Heart left ventricle (tissue), 16 donors: Measurements from ENCODE around the gene GPR153. TPM values are rescaled to one million over a fixed set of nuclear protein-coding genes. Genes with fewer than 3 reads are reported as not detected.

ENCODE experiments used
- ATAC-seq, 4 donors: fragments of 200-7000 bp; cut with Tn5 transposase; one replicate each; pipeline ENCODE4 v1.9.1; 2020 to 2022; ENCODE audit warnings: moderate library complexity in 4 of 4, mild to moderate bottlenecking in 3 of 4, moderate number of reproducible peaks in 1 of 4
- DNase-seq, 5 donors: peaks; one replicate each; pipeline ENCODE4 v3.0.0-alpha.2; 2020
- H3K27ac ChIP-seq, 12 donors: fragments of 200-600 bp; sonication (generic) in 4 of 12; one replicate each; pipeline versions ENCODE4 v1.5.0 to v1.8.0; 2016 to 2022; ENCODE audit warnings: mild to moderate bottlenecking in 2 of 12
- H3K27me3 ChIP-seq, 9 donors: fragments of 200-600 bp; sonication (generic) in 2 of 9; one replicate each; pipeline versions ENCODE4 v1.5.1 to v1.8.0; 2016 to 2022; ENCODE audit warnings: mild to moderate bottlenecking in 3 of 9
- H3K36me3 ChIP-seq, 9 donors: fragments of 200-600 bp; sonication (generic) in 2 of 9; one replicate each; pipeline versions ENCODE4 v1.5.0 to v1.8.0; 2018 to 2022; ENCODE audit warnings: mild to moderate bottlenecking in 2 of 9
- H3K4me1 ChIP-seq, 12 donors: fragments of 200-600 bp; sonication (generic) in 4 of 12; one replicate each; pipeline versions ENCODE4 v1.5.0 to v1.8.0; 2016 to 2022; ENCODE audit warnings: mild to moderate bottlenecking in 3 of 12
- H3K4me3 ChIP-seq, 12 donors: fragments of 200-600 bp; sonication (generic) in 4 of 12; one replicate each; pipeline versions ENCODE4 v1.5.0 to v1.8.0; 2017 to 2022; ENCODE audit warnings: mild to moderate bottlenecking in 9 of 12, moderate library complexity in 4 of 12
- H3K9me3 ChIP-seq, 12 donors: fragments of 200-600 bp; sonication (generic) in 4 of 12; one replicate each; pipeline versions ENCODE4 v1.5.0 to v1.8.0; 2016 to 2022; ENCODE audit warnings: mild to moderate bottlenecking in 1 of 12
- POLR2A ChIP-seq, 2 donors: fragments of 450-650 bp; IDR thresholded peaks; one replicate each; pipeline ENCODE4 v1.6.1; 2017; ENCODE audit warnings: antibody characterized with exemption in 2 of 2, mild to moderate bottlenecking in 2 of 2, moderate library complexity in 2 of 2
- WGBS, 4 donors: extraction: QIAGEN DNeasy Blood & Tissue Kit in 2 of 4; methylation state at CpG; one replicate each; pipeline versions ENCODE4 v1.1.5 to v1.1.7; 2013 to 2018; 5-methylcytosine and 5-hydroxymethylcytosine counted together
- intact Hi-C, 10 donors: fragments of 100-400 bp; cut with DNase I; formaldehyde crosslinking; loops; one replicate each; pipeline versions ENCODE4 v1.11.1 to v1.14.2; 2022
- polyA plus RNA-seq, 2 donors: library from polyadenylated mRNA; stranded (reverse); fragments of 200-250 nt; gene quantifications; one replicate each; pipeline ENCODE4 v1.2.3, GENCODE V29; 2013
- total RNA-seq, 9 donors: library from RNA; depleted of rRNA in 2 of 9; stranded (reverse); fragments of >200 nt in 2 of 9; fragmentation: NEBNext Ultra II Directional in 3 of 9; extraction: Animal tissue kit (Norgen Biotek cat#: 25700) in 3 of 9; gene quantifications; one replicate each; pipeline versions ENCODE4 v1.1.0 to v1.2.4, GENCODE V29; 2016 to 2023
- TF ChIP-seq, protein P1 (sequence below), 12 donors: fragments of 200-600 bp; sonication (generic) in 4 of 12; IDR thresholded peaks; one replicate each; pipeline versions ENCODE4 v1.5.0 to v1.8.0; 2018 to 2022; ENCODE audit warnings: antibody characterized with exemption in 12 of 12, mild to moderate bottlenecking in 5 of 12
- donor health status: ischemic (EF 13 %, LVEDD 7.1; RV severe dilation, severe dysfunction).
- donor health status: healthy with polysubstance abuse.
- donor health status: DM: no; HTN: yes; CAD: no.
- donor health status: DM: no; HTN: no; CAD: no.
- donor health status: ischemic (EF 25% LVEDD 6.9; RV normal size, moderate dysfunction).
- donor health status: ischemic (EF 25% LVEDD 5.7; RV mildly dilated, moderate dysfunction).
- donor health status: healthy.
- donor health status: DM: yes; HTN: yes; CAD: no.
- donor health status: ischemic (EF 35%, LVEDD 5.7; RV mildly dilated, moderate dysfunction).
- donor health status: nonischemic (EF 11% LVEDD 7.7; RV severe dilation, severe dysfunction).
- donor health status: DM: yes; HTN: yes; CAD: no.
- donor health status: PGD.
- donor health status: ischemic (EF 29% LVEDD 5.4; RV normal size, mild dysfunction).
- donor health status: nonischemic (EF 23%, LVEDD 6.1; RV moderate dilation, normal function).

The GPR153 gene
- total and polyA plus RNA-seq, 11 donors, result 2.7 to 30.0 (median 4.7) TPM

GRCh38 chr1:6239213-6239752 lies 21.6 kb downstream of the GPR153 start:
- intact Hi-C loops, result loop anchor here in 3 of 10 donors (5.0 kb wide), 2 partner anchors 37 to 42 kb away; partner anchors contain the start of gene RPL22 (in 2 of the 3)
- ATAC-seq (no peak), DNase-seq (no peak)
- TF ChIP-seq, protein P1, sequence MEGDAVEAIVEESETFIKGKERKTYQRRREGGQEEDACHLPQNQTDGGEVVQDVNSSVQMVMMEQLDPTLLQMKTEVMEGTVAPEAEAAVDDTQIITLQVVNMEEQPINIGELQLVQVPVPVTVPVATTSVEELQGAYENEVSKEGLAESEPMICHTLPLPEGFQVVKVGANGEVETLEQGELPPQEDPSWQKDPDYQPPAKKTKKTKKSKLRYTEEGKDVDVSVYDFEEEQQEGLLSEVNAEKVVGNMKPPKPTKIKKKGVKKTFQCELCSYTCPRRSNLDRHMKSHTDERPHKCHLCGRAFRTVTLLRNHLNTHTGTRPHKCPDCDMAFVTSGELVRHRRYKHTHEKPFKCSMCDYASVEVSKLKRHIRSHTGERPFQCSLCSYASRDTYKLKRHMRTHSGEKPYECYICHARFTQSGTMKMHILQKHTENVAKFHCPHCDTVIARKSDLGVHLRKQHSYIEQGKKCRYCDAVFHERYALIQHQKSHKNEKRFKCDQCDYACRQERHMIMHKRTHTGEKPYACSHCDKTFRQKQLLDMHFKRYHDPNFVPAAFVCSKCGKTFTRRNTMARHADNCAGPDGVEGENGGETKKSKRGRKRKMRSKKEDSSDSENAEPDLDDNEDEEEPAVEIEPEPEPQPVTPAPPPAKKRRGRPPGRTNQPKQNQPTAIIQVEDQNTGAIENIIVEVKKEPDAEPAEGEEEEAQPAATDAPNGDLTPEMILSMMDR (IDR thresholded peaks at IDR 0.05), result no peak
- no peak for TF ChIP-seq POLR2A (IDR thresholded peaks at IDR 0.05)
- no peak overlapping the region for H3K4me3 ChIP-seq
- H3K9me3 ChIP-seq, result no peaks in the 10 kb centered on the region
- H3K4me1 ChIP-seq, result peaks cover 8 to 33% (median 16%) of the 10 kb centered on the region in 12 donors
- H3K36me3 ChIP-seq, result peaks cover 0 to 2% (median 0%) of the 10 kb centered on the region in 9 donors
- 44 to 61% (median 51%) methylated on average over 7 of the region's 7 CpGs for WGBS, 4 donors
- no peak overlapping the region for H3K27ac ChIP-seq
- peaks cover 25 to 53% (median 43%) of the 10 kb centered on the region in 9 donors for H3K27me3 ChIP-seq

- no peak overlapping the region for H3K4me3 ChIP-seq
- ATAC-seq (no peak), DNase-seq (no peak)
- peaks cover 6 to 44% (median 22%) of the 10 kb centered on the region in 12 donors for H3K4me1 ChIP-seq
- H3K27me3 ChIP-seq, result peaks cover 10 to 31% (median 23%) of the 10 kb centered on the region in 9 donors
- intact Hi-C loops, result loop anchor here in 4 of 10 donors (2.0 to 5.0 kb wide), 3 partner anchors 35 to 40 kb away; partner anchors contain the start of gene RPL22 (in 3 of the 4)
- H3K36me3 ChIP-seq, result peaks cover 0 to 23% (median 17%) of the 10 kb centered on the region in 9 donors
- 96 to 99% (median 97%) methylated on average over 4 of the region's 4 CpGs for WGBS, 4 donors
- TF ChIP-seq POLR2A (IDR thresholded peaks at IDR 0.05), result no peak
- TF ChIP-seq, protein P1 (IDR thresholded peaks at IDR 0.05), result no peak
- H3K9me3 ChIP-seq, result no peaks in the 10 kb centered on the region
- H3K27ac ChIP-seq, result no peak overlapping the region
Measured at GRCh38 chr1:6237093-6237492, 23.8 kb downstream of the GPR153 start.

DNA sequence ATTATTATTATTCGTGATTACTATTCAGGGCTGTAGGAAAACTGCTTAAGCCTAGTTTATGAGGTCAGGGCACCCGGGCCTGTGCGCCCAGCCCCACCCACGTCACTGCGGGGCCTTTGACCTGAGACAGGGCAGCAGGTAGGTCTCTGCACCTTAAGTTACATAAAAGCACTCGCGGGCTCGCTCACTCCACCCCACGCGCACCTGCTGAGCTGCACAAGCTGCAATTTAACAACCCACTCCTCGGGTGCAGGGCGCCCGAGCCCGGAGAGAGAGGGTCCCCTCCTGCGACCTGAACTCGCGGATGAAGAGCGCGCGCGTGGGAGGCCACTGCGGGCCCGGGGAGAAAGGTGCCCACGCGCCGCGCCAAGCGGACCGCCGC lies 25.6 kb downstream of the GPR153 start:
- 0 to 3% (median 1%) methylated on average over 9 to 30 of the region's 30 CpGs for WGBS, 4 donors
- intact Hi-C loops, result loop anchor here in 4 of 10 donors (1.0 to 5.0 kb wide), 3 partner anchors 30 to 38 kb away; partner anchors contain the start of gene RPL22 (in 2 of the 4)
- H3K9me3 ChIP-seq, result no peaks in the 10 kb centered on the region
- H3K27ac ChIP-seq, result peak overlapping the region in 11 of 12 donors; percentile 25 to 85 (median 75)
- ATAC-seq (peak in 2 of 4 donors; percentile 2 to 4), DNase-seq (no peak)
- H3K4me1 ChIP-seq, result peaks cover 0 to 38% (median 21%) of the 10 kb centered on the region in 12 donors
- peaks cover 0 to 13% (median 5%) of the 10 kb centered on the region in 9 donors for H3K27me3 ChIP-seq
- TF ChIP-seq, protein P1 (IDR thresholded peaks at IDR 0.05), result no peak
- TF ChIP-seq POLR2A (IDR thresholded peaks at IDR 0.05), result no peak
- H3K4me3 ChIP-seq, result peak overlapping the region; percentile 51 to 95 (median 77)
- peaks cover 0 to 41% (median 33%) of the 10 kb centered on the region in 9 donors for H3K36me3 ChIP-seq

DNA sequence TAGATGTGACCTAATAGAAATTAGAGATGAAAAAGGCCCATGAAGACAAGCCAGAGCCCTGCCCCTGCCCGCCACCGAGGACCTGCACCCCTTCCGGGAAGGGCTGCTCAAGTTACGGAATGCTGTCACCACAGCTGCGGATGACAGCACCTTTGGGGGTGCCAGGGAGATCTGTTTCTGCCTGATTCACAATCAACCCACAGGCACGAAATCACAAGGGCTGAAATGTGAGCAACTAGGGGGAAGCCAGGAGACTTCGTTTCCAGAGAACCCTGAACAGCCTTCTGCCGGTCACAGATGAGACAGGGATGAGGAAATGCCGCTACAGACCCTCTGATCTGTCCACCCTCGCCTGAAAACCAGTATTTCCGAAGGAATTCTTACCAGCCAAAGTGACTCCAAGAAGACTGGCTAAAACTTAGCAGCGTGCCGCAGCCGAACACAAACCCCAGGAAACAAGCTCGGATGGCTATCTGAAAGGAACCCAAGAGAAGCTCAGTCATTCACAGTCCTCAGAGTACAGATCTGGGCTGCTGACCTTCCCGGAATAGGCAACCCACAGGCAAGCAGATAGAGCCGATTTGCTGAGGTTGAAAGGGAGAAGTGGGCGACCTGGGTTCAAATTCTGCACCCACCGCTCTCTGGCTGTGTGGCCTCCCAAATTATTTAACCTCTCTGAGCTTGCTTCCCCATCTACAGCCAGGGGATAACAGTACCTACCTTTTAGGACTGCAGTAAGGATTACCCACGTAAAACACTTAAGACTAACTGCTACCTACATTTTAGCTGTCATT lies 26.2 kb downstream of the GPR153 start:
- H3K36me3 ChIP-seq, result peaks cover 0 to 47% (median 39%) of the 10 kb centered on the region in 9 donors
- peak overlapping the region in 9 of 12 donors; percentile 53 to 85 (median 75) for H3K27ac ChIP-seq
- TF ChIP-seq, protein P1 (IDR thresholded peaks at IDR 0.05), result no peak
- TF ChIP-seq POLR2A (IDR thresholded peaks at IDR 0.05), result no peak
- peaks cover 0 to 7% (median 0%) of the 10 kb centered on the region in 9 donors for H3K27me3 ChIP-seq
- WGBS, 4 donors, result 35 to 40% (median 37%) methylated on average over 19 to 20 of the region's 20 CpGs
- DNase-seq (no peak), ATAC-seq (no peak)
- no peaks in the 10 kb centered on the region for H3K9me3 ChIP-seq
- peak overlapping the region; percentile 51 to 95 (median 77) for H3K4me3 ChIP-seq
- intact Hi-C loops, result loop anchor here in 4 of 10 donors (1.0 to 5.0 kb wide), 3 partner anchors 29 to 37 kb away; partner anchors contain the start of gene RPL22 (in 2 of the 4)
- H3K4me1 ChIP-seq, result peaks cover 0 to 38% (median 21%) of the 10 kb centered on the region in 12 donors
